Hindlimb muscle (tissue), 1 donor: ENCODE data around the gene SHISA8. TPM values are rescaled to one million over a fixed set of nuclear protein-coding genes. Genes with fewer than 3 reads are reported as not detected.

ENCODE experiments used
- polyA plus RNA-seq: library from polyadenylated mRNA; unstranded; fragments of 120-200 nt; gene quantifications from one replicate; pipeline ENCODE4 v1.2.1, GENCODE V29; 2013; ENCODE audit not compliant: insufficient read length

SHISA8 gene
- polyA plus RNA-seq, 1 donor: 1.1 TPM

Other genes with a start within 250 kb of the SHISA8 start
- gene SNU13, start 226.2 kb downstream of the SHISA8 start, polyA plus RNA-seq: 115 TPM
- gene MEI1, start 215.6 kb downstream of the SHISA8 start, polyA plus RNA-seq: 1.1 TPM
- 10.2 TPM for gene CCDC134, start 114.4 kb downstream of the SHISA8 start, polyA plus RNA-seq
- 83.4 TPM for gene SREBF2, start 82.0 kb downstream of the SHISA8 start, polyA plus RNA-seq
- gene TNFRSF13C, start 11.7 kb upstream of the SHISA8 start, polyA plus RNA-seq: 1.5 TPM
- 5.6 TPM for gene CENPM, start 32.1 kb upstream of the SHISA8 start, polyA plus RNA-seq
- gene SEPTIN3, start 54.4 kb upstream of the SHISA8 start, polyA plus RNA-seq: 0.63 TPM
- gene WBP2NL, start 83.7 kb upstream of the SHISA8 start, polyA plus RNA-seq: 1.1 TPM
- 19.9 TPM for gene NAGA, start 155.7 kb upstream of the SHISA8 start, polyA plus RNA-seq
- gene PHETA2, start 159.2 kb upstream of the SHISA8 start, polyA plus RNA-seq: 17.9 TPM
- 75.1 TPM for gene SMDT1, start 164.6 kb upstream of the SHISA8 start, polyA plus RNA-seq
- gene NDUFA6, start 175.7 kb upstream of the SHISA8 start, polyA plus RNA-seq: 75.3 TPM
- 1.4 TPM for gene CYP2D6, start 215.7 kb upstream of the SHISA8 start, polyA plus RNA-seq